Endothelial cell of umbilical vein (primary cell): ENCODE measurements around the gene SURF1. TPM values are rescaled to one million over a fixed set of nuclear protein-coding genes. Genes with fewer than 3 reads are reported as not detected.

ENCODE experiments used
- BruUV-seq: library from RNA; stranded (reverse); fragments of 400-500 nt; replicated peaks from 2 replicates; lab custom pipeline; 2021; lab: Mats Ljungman, UMichigan
- CTCF ChIA-PET: fragments of 300-600, 350-600 bp; sonication (Branson Sonifier 250); formaldehyde crosslinking; loops from one replicate; lab custom pipeline; 2021; ENCODE audit warnings: antibody characterized with exemption, inconsistent platforms; lab: Charles Lee
- POLR2A ChIA-PET: fragments of 300-600, 350-600 bp; sonication (Branson Sonifier 250); formaldehyde crosslinking; loops from one replicate; lab custom pipeline; 2021; ENCODE audit warnings: antibody characterized with exemption, inconsistent platforms; lab: Charles Lee
- DNase-seq: peaks from one replicate; pipeline ENCODE4 v3.0.0-alpha.2; 2011; ENCODE audit warnings: low read depth, low spot score
- FAIRE-seq: peaks from 2 replicates; lab custom pipeline; 2011; peaks lifted over from hg19 to GRCh38; lab: Jason Lieb, UNC
- H2AFZ ChIP-seq: 2 replicates; pipeline ENCODE4 v1.6.0; 2012; ENCODE audit warnings: low read depth, low read length, control low read depth, inconsistent platforms
- H3K27ac ChIP-seq: 2 replicates; pipeline ENCODE4 v1.5.1; 2011; ENCODE audit warnings: low read depth, mild to moderate bottlenecking, control low read depth, low read length, moderate library complexity; ENCODE audit not compliant: insufficient read depth
- H3K27me3 ChIP-seq, 2 experiments: 2 replicates each; pipeline versions ENCODE4 v1.6.0 to v1.6.1; 2011; ENCODE audit warnings: low read length in 2 of 2, mixed read lengths in 1 of 2; ENCODE audit not compliant: control insufficient read depth in 2 of 2, insufficient read depth in 2 of 2
- H3K36me3 ChIP-seq, 2 experiments: 2 replicates in 1 of 2; 3 replicates in 1 of 2; pipeline ENCODE4 v1.5.1; 2011; ENCODE audit warnings: low read length in 2 of 2, mild to moderate bottlenecking in 1 of 2, moderate library complexity in 1 of 2; ENCODE audit not compliant: control insufficient read depth in 2 of 2, insufficient read depth in 2 of 2; ENCODE audit errors: extremely low read depth in 1 of 2
- H3K4me1 ChIP-seq: 3 replicates; pipeline ENCODE4 v1.5.1; 2011; ENCODE audit warnings: mild to moderate bottlenecking, low read length; ENCODE audit not compliant: control insufficient read depth, insufficient read depth; ENCODE audit errors: extremely low read depth
- H3K4me2 ChIP-seq: 2 replicates; pipeline ENCODE4 v1.6.1; 2011; ENCODE audit warnings: low read length, control low read depth, mixed read lengths; ENCODE audit not compliant: insufficient read depth
- H3K4me3 ChIP-seq, 3 experiments: fragments of 200-600 bp in 1 of 3; sonication (generic), shearing (Covaris generic) in 1 of 3; replicated peaks in 1 of 3; 2 replicates each; pipeline ENCODE4 v1.5.1; 2011 to 2016; ENCODE audit warnings: control low read depth in 3 of 3, low read length in 3 of 3, mild to moderate bottlenecking in 2 of 3, inconsistent platforms in 1 of 3, low read depth in 1 of 3, moderate library complexity in 1 of 3; ENCODE audit not compliant: insufficient read depth in 1 of 3
- H3K79me2 ChIP-seq: 2 replicates; pipeline ENCODE4 v1.6.0; 2012; ENCODE audit warnings: low read length, inconsistent platforms; ENCODE audit not compliant: control insufficient read depth, insufficient read depth
- H3K9ac ChIP-seq: replicated peaks from 2 replicates; pipeline ENCODE3; 2011; ENCODE audit warnings: low read length, control low read depth; ENCODE audit not compliant: insufficient read depth; ENCODE audit errors: extremely low read depth
- H3K9me1 ChIP-seq: replicated peaks from 3 replicates; pipeline ENCODE4 v1.6.0; 2011; ENCODE audit warnings: mild to moderate bottlenecking, low read length; ENCODE audit not compliant: control insufficient read depth, insufficient read depth; ENCODE audit errors: extremely low read depth
- H3K9me3 ChIP-seq: replicated peaks from 2 replicates; pipeline ENCODE4 v1.5.1; 2012; ENCODE audit warnings: low read length, inconsistent platforms; ENCODE audit not compliant: control insufficient read depth, insufficient read depth
- H4K20me1 ChIP-seq: replicated peaks from 2 replicates; pipeline ENCODE3; 2011; ENCODE audit warnings: mild to moderate bottlenecking, low read length; ENCODE audit not compliant: control insufficient read depth, insufficient read depth; ENCODE audit errors: extremely low read depth
- CTCF ChIP-seq, 2 donors: IDR thresholded peaks; 1 replicate in 1 of 2; 2 replicates in 1 of 2; pipeline ENCODE4 v1.5.1; 2011; ENCODE audit warnings: low read length in 2 of 2, mild to moderate bottlenecking in 2 of 2, moderate library complexity in 2 of 2, control low read depth in 1 of 2, inconsistent platforms in 1 of 2, low read depth in 1 of 2; ENCODE audit not compliant: insufficient read depth in 1 of 2; ENCODE audit errors: extremely low read depth in 1 of 2
- EZH2 ChIP-seq: IDR thresholded peaks from 2 replicates; pipeline ENCODE4 v1.6.1; 2012; ENCODE audit warnings: borderline replicate concordance, low read depth, mild to moderate bottlenecking, moderate library complexity, low read length, inconsistent platforms; ENCODE audit not compliant: severe bottlenecking
- FOS ChIP-seq: IDR thresholded peaks from 2 replicates; pipeline ENCODE4 v1.6.1; 2011; ENCODE audit warnings: mild to moderate bottlenecking, low read length, moderate library complexity, borderline replicate concordance; ENCODE audit not compliant: insufficient read depth
- GATA2 ChIP-seq: IDR thresholded peaks from 2 replicates; pipeline ENCODE4 v1.7.0; 2011; ENCODE audit warnings: low read depth, mild to moderate bottlenecking, moderate library complexity, mixed read lengths, low read length; ENCODE audit not compliant: insufficient read length, insufficient read depth
- JUN ChIP-seq: IDR thresholded peaks from 2 replicates; pipeline ENCODE4 v1.6.1; 2011; ENCODE audit warnings: borderline replicate concordance, low read depth; ENCODE audit not compliant: insufficient read length, insufficient read depth
- MAX ChIP-seq: IDR thresholded peaks from 2 replicates; pipeline ENCODE4 v1.6.1; 2011; ENCODE audit not compliant: insufficient read depth, insufficient read length
- MYC ChIP-seq: IDR thresholded peaks from one replicate; pipeline ENCODE4 v1.6.1; 2011; ENCODE audit warnings: mild to moderate bottlenecking, low read depth, low read length
- POLR2A ChIP-seq: IDR thresholded peaks from 2 replicates; pipeline ENCODE4 v1.6.1; 2012; ENCODE audit warnings: low read depth, mild to moderate bottlenecking, control low read depth, low read length
- POLR2AphosphoS5 ChIP-seq: IDR thresholded peaks from 2 replicates; pipeline ENCODE4 v1.6.1; 2012; ENCODE audit warnings: low read depth, mild to moderate bottlenecking, control low read depth, low read length, moderate library complexity; ENCODE audit not compliant: insufficient read depth
- dilution Hi-C: fragments of 300-500 bp; cut with MboI; formaldehyde crosslinking; loops from one replicate; pipeline ENCODE4 v1.15.0; 2019; ENCODE audit warnings: low sequenced_read_pairs; ENCODE audit not compliant: extremely low pct_ligation_motif_present
- intact Hi-C: fragments of 100-400 bp; cut with micrococcal nuclease; formaldehyde crosslinking; loops from one replicate; pipeline ENCODE4 v1.10.0; 2022
- polyA plus RNA-seq, 4 experiments: library from polyadenylated mRNA; depleted of rRNA in 3 of 4; stranded (reverse) in 3 of 4; unstranded in 1 of 4; fragments of >200 nt; gene quantifications; 2 replicates each; pipeline versions ENCODE4 v1.2.1 to v1.2.3, GENCODE V29; 2011 to 2012; ENCODE audit warnings: missing spikeins in 1 of 4
- total RNA-seq: library from RNA; stranded (reverse); gene quantifications from 2 replicates; pipeline ENCODE4 v1.2.3, GENCODE V29; 2021

The SURF1 gene
- total and polyA plus RNA-seq, 2 donors (not counting 3 experiments of a cell fraction or from before 2014, with no cell fraction given): 22.8 to 27.1 TPM

GRCh38 chr9:133378408-133378962 is 22.2 kb upstream of the SURF1 start:
- no peaks in the 10 kb centered on the region for H3K9me1 ChIP-seq
- peaks cover 23% of the 10 kb centered on the region for H3K79me2 ChIP-seq
- no peak for FAIRE-seq
- H3K9ac ChIP-seq: no peak overlapping the region
- no TSS peak for BruUV-seq
- H4K20me1 ChIP-seq: peaks cover 2% of the 10 kb centered on the region
- TF ChIP-seq GATA2 (no peak), POLR2A (no peak), MAX (no peak), FOS (no peak), JUN (no peak), EZH2 (no peak), POLR2AphosphoS5 (no peak), CTCF (IDR thresholded peaks at IDR 0.05; ENCODE audit: extremely low read depth in 1 of 2, insufficient read depth in 1 of 2, low read depth in 1 of 2, low read length in 2 of 2) (no peak), MYC (no peak)
- H3K27ac ChIP-seq: no peak overlapping the region
- no peak for DNase-seq
- no peaks in the 10 kb centered on the region for H3K9me3 ChIP-seq
- CTCF ChIA-PET: interaction anchor here (0.9 to 3.2 kb wide), 4 partner anchors 16 to 108 kb away, joined by 3 to 10 read pairs (median 3); partner anchors contain the start of genes MED22 and RPL7A
- H3K4me3 ChIP-seq: no peak overlapping the region
- no peak overlapping the region for H3K4me2 ChIP-seq
- intact Hi-C loops (no loop called here), dilution Hi-C loops (no loop called here)
- POLR2A ChIA-PET: no interaction called here
- H3K27me3 ChIP-seq: no peaks in the 10 kb centered on the region
- peaks cover 10% of the 10 kb centered on the region for H3K4me1 ChIP-seq
- H2AFZ ChIP-seq: no peak overlapping the region
- H3K36me3 ChIP-seq: no peaks in the 10 kb centered on the region
